ENCODE measurements around the gene COL27A1.

COL27A1 gene

DNA sequence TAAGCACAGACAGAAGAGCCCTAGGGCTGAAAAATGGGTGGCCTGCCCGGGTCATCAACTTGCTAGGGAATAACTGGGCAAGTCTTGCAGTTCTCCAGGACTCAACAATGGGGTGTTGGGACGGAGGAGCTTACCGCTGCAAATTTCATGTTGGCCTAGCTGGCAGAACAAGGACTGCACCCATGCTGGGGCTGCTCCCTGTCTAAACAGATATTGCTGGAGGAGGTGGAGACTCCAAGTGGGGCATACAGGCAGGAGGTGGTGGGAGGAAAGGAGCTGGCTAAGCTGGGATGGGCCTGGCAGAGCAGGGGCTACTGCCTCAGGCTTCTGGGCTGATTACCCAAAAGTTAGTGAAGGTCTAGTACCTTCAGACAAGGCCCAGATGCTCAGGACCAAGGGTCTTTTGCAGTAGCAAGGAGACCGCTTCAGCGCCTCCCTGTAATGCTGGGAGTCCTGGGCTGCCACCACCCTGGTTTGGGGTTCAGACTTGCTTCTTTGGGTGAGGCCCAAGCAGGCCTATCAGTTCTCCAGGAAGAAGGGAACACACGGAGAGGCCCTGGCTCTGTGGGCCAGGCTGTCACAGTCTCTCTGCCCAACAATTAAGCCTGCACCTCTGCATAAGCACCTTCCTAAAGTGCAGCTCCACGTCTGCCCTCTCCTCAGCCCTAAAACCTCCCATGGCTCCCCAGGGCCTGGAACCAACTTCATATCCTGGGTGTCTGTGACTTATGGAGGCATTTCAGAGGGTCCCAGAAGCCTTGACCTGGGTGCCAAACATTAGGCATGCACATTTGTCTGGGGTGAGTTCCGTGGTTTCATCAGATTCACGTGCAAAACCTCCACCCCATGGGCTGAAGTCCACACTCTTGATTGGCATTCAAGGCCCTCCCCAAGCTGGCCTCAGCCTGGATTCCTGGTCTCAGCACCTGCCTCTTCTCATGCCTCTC, 32.0 kb upstream of the COL27A1 start:
- no peak for ATAC-seq
- TF ChIP-seq, protein P1, sequence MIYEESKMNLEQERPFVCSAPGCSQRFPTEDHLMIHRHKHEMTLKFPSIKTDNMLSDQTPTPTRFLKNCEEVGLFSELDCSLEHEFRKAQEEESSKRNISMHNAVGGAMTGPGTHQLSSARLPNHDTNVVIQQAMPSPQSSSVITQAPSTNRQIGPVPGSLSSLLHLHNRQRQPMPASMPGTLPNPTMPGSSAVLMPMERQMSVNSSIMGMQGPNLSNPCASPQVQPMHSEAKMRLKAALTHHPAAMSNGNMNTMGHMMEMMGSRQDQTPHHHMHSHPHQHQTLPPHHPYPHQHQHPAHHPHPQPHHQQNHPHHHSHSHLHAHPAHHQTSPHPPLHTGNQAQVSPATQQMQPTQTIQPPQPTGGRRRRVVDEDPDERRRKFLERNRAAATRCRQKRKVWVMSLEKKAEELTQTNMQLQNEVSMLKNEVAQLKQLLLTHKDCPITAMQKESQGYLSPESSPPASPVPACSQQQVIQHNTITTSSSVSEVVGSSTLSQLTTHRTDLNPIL (CRISPR knock-in tag; IDR thresholded peaks at IDR 0.05; ENCODE audit: low read depth) = no peak
- TF ChIP-seq ZNF70 (CRISPR knock-in tag; IDR thresholded peaks at IDR 0.05) (no peak), ZNF565 (CRISPR knock-in tag; conservative IDR thresholded peaks at IDR 0.05; ENCODE audit: low read depth) (no peak), CSDC2 (CRISPR knock-in tag; IDR thresholded peaks at IDR 0.05) (no peak), PPARA (CRISPR knock-in tag; IDR thresholded peaks at IDR 0.05; ENCODE audit: borderline replicate concordance) (no peak), ESRRG (CRISPR knock-in tag; IDR thresholded peaks at IDR 0.05) (no peak), ZFP3 (CRISPR knock-in tag; IDR thresholded peaks at IDR 0.05) (no peak), BACH2 (CRISPR knock-in tag; IDR thresholded peaks at IDR 0.05; ENCODE audit: borderline replicate concordance) (no peak), TCF4 (CRISPR knock-in tag; IDR thresholded peaks at IDR 0.05; ENCODE audit: borderline replicate concordance) (no peak), ZC3H10 (CRISPR knock-in tag; IDR thresholded peaks at IDR 0.05) (no peak), GLIS3 (CRISPR knock-in tag; IDR thresholded peaks at IDR 0.05) (no peak), TOX (CRISPR knock-in tag; IDR thresholded peaks at IDR 0.05; ENCODE audit: borderline replicate concordance) (no peak), ZFP30 (CRISPR knock-in tag; IDR thresholded peaks at IDR 0.05) (no peak), ZNF8 (CRISPR knock-in tag; IDR thresholded peaks at IDR 0.05) (no peak), RARB (CRISPR knock-in tag; IDR thresholded peaks at IDR 0.05) (no peak)
- TF ChIP-seq, protein P2, sequence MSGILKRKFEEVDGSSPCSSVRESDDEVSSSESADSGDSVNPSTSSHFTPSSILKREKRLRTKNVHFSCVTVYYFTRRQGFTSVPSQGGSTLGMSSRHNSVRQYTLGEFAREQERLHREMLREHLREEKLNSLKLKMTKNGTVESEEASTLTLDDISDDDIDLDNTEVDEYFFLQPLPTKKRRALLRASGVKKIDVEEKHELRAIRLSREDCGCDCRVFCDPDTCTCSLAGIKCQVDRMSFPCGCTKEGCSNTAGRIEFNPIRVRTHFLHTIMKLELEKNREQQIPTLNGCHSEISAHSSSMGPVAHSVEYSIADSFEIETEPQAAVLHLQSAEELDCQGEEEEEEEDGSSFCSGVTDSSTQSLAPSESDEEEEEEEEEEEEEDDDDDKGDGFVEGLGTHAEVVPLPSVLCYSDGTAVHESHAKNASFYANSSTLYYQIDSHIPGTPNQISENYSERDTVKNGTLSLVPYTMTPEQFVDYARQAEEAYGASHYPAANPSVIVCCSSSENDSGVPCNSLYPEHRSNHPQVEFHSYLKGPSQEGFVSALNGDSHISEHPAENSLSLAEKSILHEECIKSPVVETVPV (CRISPR knock-in tag; IDR thresholded peaks at IDR 0.05) = no peak

GRCh38 chr9:114124138-114124537, 31.2 kb upstream of the COL27A1 start:
- ATAC-seq = no peak
- no peak for TF ChIP-seq OSR1 (CRISPR knock-in tag; IDR thresholded peaks at IDR 0.05)
- no peak for TF ChIP-seq ZNF565 (CRISPR knock-in tag; conservative IDR thresholded peaks at IDR 0.05; ENCODE audit: low read depth)
- no peak for TF ChIP-seq ZFP30 (CRISPR knock-in tag; IDR thresholded peaks at IDR 0.05)
- TF ChIP-seq ISL1 (CRISPR knock-in tag; IDR thresholded peaks at IDR 0.05) = no peak
- TF ChIP-seq PPARA (CRISPR knock-in tag; IDR thresholded peaks at IDR 0.05; ENCODE audit: borderline replicate concordance) = no peak
- no peak for TF ChIP-seq TOX (CRISPR knock-in tag; IDR thresholded peaks at IDR 0.05; ENCODE audit: borderline replicate concordance)
- no peak for TF ChIP-seq POU6F1 (CRISPR knock-in tag; IDR thresholded peaks at IDR 0.05; ENCODE audit: borderline replicate concordance, low read depth)
- TF ChIP-seq CSDC2 (CRISPR knock-in tag; IDR thresholded peaks at IDR 0.05) = no peak
- no peak for TF ChIP-seq BACH2 (CRISPR knock-in tag; IDR thresholded peaks at IDR 0.05; ENCODE audit: borderline replicate concordance)
- no peak for TF ChIP-seq PATZ1 (CRISPR knock-in tag; IDR thresholded peaks at IDR 0.05; ENCODE audit: borderline replicate concordance)
- no peak for TF ChIP-seq TSHZ2 (CRISPR knock-in tag; IDR thresholded peaks at IDR 0.05)
- no peak for TF ChIP-seq ZNF70 (CRISPR knock-in tag; IDR thresholded peaks at IDR 0.05)
- TF ChIP-seq SNAI2 (CRISPR knock-in tag; IDR thresholded peaks at IDR 0.05) = no peak
- TF ChIP-seq RARB (CRISPR knock-in tag; IDR thresholded peaks at IDR 0.05) = no peak
- TF ChIP-seq TCF4 (CRISPR knock-in tag; IDR thresholded peaks at IDR 0.05; ENCODE audit: borderline replicate concordance) = no peak
- TF ChIP-seq ZNF8 (CRISPR knock-in tag; IDR thresholded peaks at IDR 0.05) = no peak
- TF ChIP-seq ZFP3 (CRISPR knock-in tag; IDR thresholded peaks at IDR 0.05) = no peak
